OCI-LY1 (cell line): ENCODE data around the gene PAK3.

Source experiments
- H2AFZ ChIP-seq: fragments of 200-600 bp; sonication (generic), shearing (Covaris generic); 2 replicates; pipeline ENCODE4 v1.6.0; 2014; ENCODE audit warnings: antibody characterized with exemption, mild to moderate bottlenecking, low read length
- H3F3A ChIP-seq: fragments of 200-600 bp; sonication (generic), shearing (Covaris generic); 2 replicates; pipeline ENCODE4 v1.6.0; 2014; ENCODE audit warnings: mild to moderate bottlenecking, antibody characterized with exemption, low read length, moderate library complexity; ENCODE audit not compliant: insufficient read depth
- H3K27ac ChIP-seq: fragments of 200-600 bp; sonication (generic); 2 replicates; pipeline ENCODE4 v1.5.1; 2014; ENCODE audit warnings: low read length, mixed run types, mild to moderate bottlenecking, low read depth; ENCODE audit not compliant: poor library complexity, severe bottlenecking
- H3K27me3 ChIP-seq: fragments of 200-600 bp; sonication (generic); 2 replicates; pipeline ENCODE4 v1.6.0; 2014; ENCODE audit warnings: antibody characterized with exemption, mild to moderate bottlenecking, low read length, moderate library complexity; ENCODE audit not compliant: insufficient read depth
- H3K36me3 ChIP-seq: fragments of 200-600 bp; sonication (generic); 2 replicates; pipeline ENCODE4 v1.6.1; 2014; ENCODE audit warnings: mild to moderate bottlenecking, antibody characterized with exemption, low read length, moderate library complexity, mixed read lengths; ENCODE audit not compliant: insufficient read depth
- H3K4me1 ChIP-seq: fragments of 200-600 bp; sonication (generic); 2 replicates; pipeline ENCODE4 v1.5.1; 2014; ENCODE audit warnings: mild to moderate bottlenecking, low read length, moderate library complexity; ENCODE audit not compliant: insufficient read depth, severe bottlenecking
- H3K4me2 ChIP-seq: fragments of 200-600 bp; sonication (generic), shearing (Covaris generic); 2 replicates; pipeline ENCODE4 v1.6.1; 2014; ENCODE audit warnings: low read length
- H3K4me3 ChIP-seq: fragments of 200-600 bp; sonication (generic); 2 replicates; pipeline ENCODE4 v1.5.1; 2014; ENCODE audit warnings: low read length, low read depth, mild to moderate bottlenecking, mixed read lengths; ENCODE audit not compliant: poor library complexity, severe bottlenecking
- H3K79me2 ChIP-seq: fragments of 200-600 bp; shearing (Covaris generic); 2 replicates; pipeline ENCODE4 v1.6.1; 2016; ENCODE audit warnings: mixed run types, low read length, mixed read lengths; ENCODE audit not compliant: insufficient read depth
- H3K9ac ChIP-seq: fragments of 200-600 bp; sonication (generic), shearing (Covaris generic); 2 replicates; pipeline ENCODE4 v1.6.1; 2014; ENCODE audit warnings: mild to moderate bottlenecking, low read length, mixed read lengths
- H3K9me2 ChIP-seq: fragments of 200-600 bp; sonication (generic), shearing (Covaris generic); 2 replicates; pipeline ENCODE4 v1.6.1; 2014; ENCODE audit warnings: low read depth, mild to moderate bottlenecking, low read length, mixed read lengths
- H3K9me3 ChIP-seq: fragments of 200-600 bp; shearing (Covaris generic); 2 replicates; pipeline ENCODE4 v1.6.1; 2014; ENCODE audit warnings: low read length, mixed read lengths
- H4K20me1 ChIP-seq: fragments of 200-600 bp; sonication (generic), shearing (Covaris generic); 2 replicates; pipeline ENCODE4 v1.6.0; 2016; ENCODE audit warnings: mild to moderate bottlenecking, low read length; ENCODE audit not compliant: insufficient read depth
- EZH2 ChIP-seq: fragments of 200-600 bp; sonication (generic), shearing (Covaris generic); IDR thresholded peaks from 2 replicates; pipeline ENCODE4 v1.8.0; 2017; ENCODE audit warnings: borderline replicate concordance, mixed run types, mild to moderate bottlenecking, antibody characterized with exemption, low read length, moderate library complexity, mixed read lengths
- TF ChIP-seq, protein P1 (sequence below): fragments of 200-600 bp; sonication (generic), shearing (Covaris generic); IDR thresholded peaks from 2 replicates; pipeline ENCODE4 v1.5.1; 2017; ENCODE audit warnings: mild to moderate bottlenecking, antibody characterized with exemption, low read length, moderate library complexity, mixed read lengths

The PAK3 gene

DNA sequence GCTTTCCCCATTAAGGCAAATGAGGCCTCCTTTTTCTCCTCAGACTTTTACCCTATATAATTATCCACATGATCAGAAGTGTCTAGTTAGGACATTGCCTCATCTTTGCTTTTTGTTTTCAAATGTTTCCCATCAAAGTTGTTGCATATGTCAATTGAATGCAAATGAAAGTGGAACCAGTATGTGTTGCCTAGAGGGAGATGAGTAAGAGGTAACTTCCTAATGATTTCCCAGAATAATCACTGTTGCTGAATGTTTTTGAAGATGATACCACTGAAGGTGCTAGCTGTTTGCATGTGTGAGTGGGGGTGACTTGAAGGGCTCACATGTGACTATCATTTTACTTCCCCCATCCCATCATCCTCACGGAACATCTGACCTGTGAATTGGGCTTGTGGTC, 33.9 kb downstream of the PAK3 start:
- Histone ChIP-seq H4K20me1 (no peaks in the 10 kb centered on the region), H2AFZ (no peak overlapping the region), H3K4me1 (no peaks in the 10 kb centered on the region), H3K4me3 (no peak overlapping the region), H3F3A (no peaks in the 10 kb centered on the region), H3K9me2 (no peaks in the 10 kb centered on the region), H3K27ac (no peak overlapping the region), H3K9me3 (no peaks in the 10 kb centered on the region), H3K9ac (no peak overlapping the region), H3K36me3 (no peaks in the 10 kb centered on the region), H3K79me2 (no peaks in the 10 kb centered on the region), H3K4me2 (no peak overlapping the region), H3K27me3 (no peaks in the 10 kb centered on the region)
- TF ChIP-seq, protein P1, sequence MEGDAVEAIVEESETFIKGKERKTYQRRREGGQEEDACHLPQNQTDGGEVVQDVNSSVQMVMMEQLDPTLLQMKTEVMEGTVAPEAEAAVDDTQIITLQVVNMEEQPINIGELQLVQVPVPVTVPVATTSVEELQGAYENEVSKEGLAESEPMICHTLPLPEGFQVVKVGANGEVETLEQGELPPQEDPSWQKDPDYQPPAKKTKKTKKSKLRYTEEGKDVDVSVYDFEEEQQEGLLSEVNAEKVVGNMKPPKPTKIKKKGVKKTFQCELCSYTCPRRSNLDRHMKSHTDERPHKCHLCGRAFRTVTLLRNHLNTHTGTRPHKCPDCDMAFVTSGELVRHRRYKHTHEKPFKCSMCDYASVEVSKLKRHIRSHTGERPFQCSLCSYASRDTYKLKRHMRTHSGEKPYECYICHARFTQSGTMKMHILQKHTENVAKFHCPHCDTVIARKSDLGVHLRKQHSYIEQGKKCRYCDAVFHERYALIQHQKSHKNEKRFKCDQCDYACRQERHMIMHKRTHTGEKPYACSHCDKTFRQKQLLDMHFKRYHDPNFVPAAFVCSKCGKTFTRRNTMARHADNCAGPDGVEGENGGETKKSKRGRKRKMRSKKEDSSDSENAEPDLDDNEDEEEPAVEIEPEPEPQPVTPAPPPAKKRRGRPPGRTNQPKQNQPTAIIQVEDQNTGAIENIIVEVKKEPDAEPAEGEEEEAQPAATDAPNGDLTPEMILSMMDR = no peak
- no peak for TF ChIP-seq EZH2

DNA sequence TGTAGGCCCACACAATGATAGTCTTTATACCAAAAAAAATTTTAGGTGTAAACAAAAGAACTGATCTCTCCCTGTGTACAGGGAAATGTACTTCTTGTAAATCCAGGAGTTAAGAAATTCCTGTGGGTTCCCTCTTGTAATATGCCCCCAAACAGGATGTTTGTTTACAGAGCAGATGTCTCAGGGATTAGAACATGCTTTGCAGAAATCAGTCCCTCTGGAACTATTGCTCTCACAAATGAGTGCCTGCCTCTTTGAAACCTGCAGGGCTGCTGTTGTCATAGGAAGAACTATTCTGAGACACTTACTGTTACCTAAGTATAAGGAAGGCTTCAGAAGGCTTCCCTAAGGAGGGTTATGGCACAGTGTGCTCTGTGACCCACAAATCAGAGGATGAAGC, 35.6 kb downstream of the PAK3 start:
- H3K27me3 ChIP-seq = no peaks in the 10 kb centered on the region
- H3K9me2 ChIP-seq = no peaks in the 10 kb centered on the region
- H3K4me3 ChIP-seq = no peak overlapping the region
- H4K20me1 ChIP-seq = no peaks in the 10 kb centered on the region
- H3K9me3 ChIP-seq = no peaks in the 10 kb centered on the region
- no peak overlapping the region for H3K4me2 ChIP-seq
- no peak overlapping the region for H3K9ac ChIP-seq
- no peaks in the 10 kb centered on the region for H3K36me3 ChIP-seq
- TF ChIP-seq, protein P1 = no peak
- TF ChIP-seq EZH2 = no peak
- no peaks in the 10 kb centered on the region for H3F3A ChIP-seq
- H3K79me2 ChIP-seq = no peaks in the 10 kb centered on the region
- no peak overlapping the region for H3K27ac ChIP-seq
- H3K4me1 ChIP-seq = no peaks in the 10 kb centered on the region
- H2AFZ ChIP-seq = no peak overlapping the region

DNA sequence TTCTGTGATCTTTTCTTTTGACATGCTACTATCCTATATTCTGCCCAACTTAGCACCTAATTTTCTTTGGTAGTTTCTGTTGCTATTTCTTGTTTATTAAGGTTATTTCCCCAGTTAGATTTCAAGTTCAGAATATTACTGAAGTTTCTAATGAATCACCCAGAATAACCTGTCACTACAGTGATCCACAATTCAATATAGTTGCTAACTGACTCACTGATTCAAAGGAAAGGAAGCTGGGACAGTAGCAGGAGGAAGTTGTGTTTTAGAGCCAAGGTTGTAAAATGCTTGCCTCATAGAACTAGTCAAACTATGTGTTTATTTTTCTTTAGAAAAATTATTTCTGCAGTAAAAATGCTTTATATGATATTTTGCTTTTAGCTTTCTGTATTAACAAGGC, 37.4 kb downstream of the PAK3 start:
- TF ChIP-seq, protein P1 = no peak
- no peak for TF ChIP-seq EZH2
- no peak overlapping the region for H2AFZ ChIP-seq
- H4K20me1 ChIP-seq = no peaks in the 10 kb centered on the region
- H3K27me3 ChIP-seq = no peaks in the 10 kb centered on the region
- H3F3A ChIP-seq = no peaks in the 10 kb centered on the region
- no peaks in the 10 kb centered on the region for H3K79me2 ChIP-seq
- no peaks in the 10 kb centered on the region for H3K4me1 ChIP-seq
- no peak overlapping the region for H3K4me2 ChIP-seq
- no peaks in the 10 kb centered on the region for H3K9me2 ChIP-seq
- no peaks in the 10 kb centered on the region for H3K36me3 ChIP-seq
- no peak overlapping the region for H3K4me3 ChIP-seq
- no peaks in the 10 kb centered on the region for H3K9me3 ChIP-seq
- H3K9ac ChIP-seq = no peak overlapping the region
- no peak overlapping the region for H3K27ac ChIP-seq
